Bone marrow (tissue), 2 donors: ENCODE data around the gene CGNL1.

ENCODE experiments used
- DNase-seq, 2 donors: peaks; one replicate each; lab custom pipeline; 2025; lab: John Stamatoyannopoulos, UW

The CGNL1 gene

GRCh38 chr15:57500979-57501576, 124.8 kb downstream of the CGNL1 start:
- DNase-seq, result no peak

- DNase-seq, result no peak
These were observed 125.8 kb downstream of the CGNL1 start for GRCh38 chr15:57502116-57502515.

- DNase-seq, result no peak
These were observed 126.9 kb downstream of the CGNL1 start for GRCh38 chr15:57503051-57503702.

- no peak for DNase-seq
These were observed 127.8 kb downstream of the CGNL1 start for GRCh38 chr15:57503911-57504598.

- DNase-seq, result no peak
These were observed 128.3 kb downstream of the CGNL1 start for GRCh38 chr15:57504599-57504940.

GRCh38 chr15:57505056-57505715, 128.9 kb downstream of the CGNL1 start:
- no peak for DNase-seq

GRCh38 chr15:57505949-57506391, 129.7 kb downstream of the CGNL1 start:
- DNase-seq, result no peak

- no peak for DNase-seq
These were observed 130.1 kb downstream of the CGNL1 start for GRCh38 chr15:57506422-57506821.

- no peak for DNase-seq
These were observed 130.8 kb downstream of the CGNL1 start for GRCh38 chr15:57507111-57507510.

GRCh38 chr15:57509126-57509525, 132.8 kb downstream of the CGNL1 start:
- DNase-seq, result no peak

GRCh38 chr15:57509965-57510364, 133.7 kb downstream of the CGNL1 start:
- DNase-seq, result no peak

GRCh38 chr15:57510647-57511046, 134.3 kb downstream of the CGNL1 start:
- DNase-seq, result no peak

GRCh38 chr15:57516327-57517029, 140.2 kb downstream of the CGNL1 start:
- DNase-seq, result no peak

GRCh38 chr15:57517030-57517671, 140.8 kb downstream of the CGNL1 start:
- no peak for DNase-seq

- DNase-seq, result no peak
These were observed 142.6 kb downstream of the CGNL1 start for GRCh38 chr15:57518779-57519405.

GRCh38 chr15:57519806-57520205, 143.5 kb downstream of the CGNL1 start:
- no peak for DNase-seq

- no peak for DNase-seq
These were observed 145.2 kb downstream of the CGNL1 start for GRCh38 chr15:57521503-57521902.

GRCh38 chr15:57522148-57522547, 145.8 kb downstream of the CGNL1 start:
- DNase-seq, result no peak

GRCh38 chr15:57525581-57525980, 149.3 kb downstream of the CGNL1 start:
- no peak for DNase-seq

- DNase-seq, result no peak
These were observed 149.8 kb downstream of the CGNL1 start for GRCh38 chr15:57526076-57526475.

- DNase-seq, result no peak
These were observed 150.3 kb downstream of the CGNL1 start for GRCh38 chr15:57526615-57527014.
